ENCODE data around the gene MCM8.
"Not testable (repeated sequence)": the region's sequence is repeated elsewhere in the genome, so short reads cannot be mapped to it uniquely, and the experiment has no call there.

Gene MCM8

DNA sequence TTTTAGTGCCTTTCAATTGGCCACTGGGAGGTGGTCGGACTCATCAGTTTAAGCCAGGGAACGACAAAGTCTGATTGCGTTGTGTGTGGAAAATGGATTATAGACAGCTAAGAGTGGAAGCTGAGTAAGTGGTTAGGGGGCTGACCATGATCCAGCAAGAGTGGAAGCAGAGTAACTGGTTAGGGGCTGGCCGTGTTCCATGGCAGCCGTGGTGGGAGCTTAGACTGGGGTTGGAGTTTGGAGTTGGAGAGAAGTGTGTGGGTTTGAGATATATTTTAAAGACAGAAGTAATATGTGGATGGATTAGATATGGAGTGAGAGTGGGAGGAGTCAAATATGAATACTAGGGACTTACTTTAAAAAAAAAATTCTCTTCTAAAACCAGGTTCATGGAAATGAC, 61.7 kb downstream of the MCM8 start:
- DNase-seq (ENCODE audit: insufficient read length, low spot score): no peak
- TF ChIP-seq POLR2A (IDR thresholded peaks at IDR 0.05; ENCODE audit: low read depth, low read length) (no peak), POU2F2 (IDR thresholded peaks at IDR 0.05; ENCODE audit: low read depth, low read length) (no peak), TAF1 (IDR thresholded peaks at IDR 0.05; ENCODE audit: low read depth, low read length) (no peak), PAX5 (IDR thresholded peaks at IDR 0.05; ENCODE audit: insufficient read depth, low read length, severe bottlenecking) (no peak)
- no peak for FAIRE-seq

DNA sequence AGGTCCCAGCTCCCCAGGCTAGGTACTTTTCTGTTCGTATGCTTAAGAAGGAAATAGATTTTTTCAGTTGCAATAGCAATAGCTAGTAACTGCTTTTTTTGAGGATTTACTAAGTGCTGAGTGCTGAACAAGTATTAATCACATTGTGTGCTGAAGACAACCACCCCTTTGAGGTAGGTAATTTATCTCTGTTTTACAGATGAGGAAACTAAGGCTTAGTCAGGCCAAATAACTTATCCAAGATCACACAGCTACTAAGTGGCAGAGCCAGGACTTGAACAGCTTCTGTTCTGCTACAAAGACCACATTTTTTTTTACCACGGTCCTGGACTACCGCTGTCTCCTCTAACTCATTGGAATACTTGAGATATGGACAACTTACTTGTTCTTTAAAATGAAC, 63.6 kb downstream of the MCM8 start:
- no peak for DNase-seq (ENCODE audit: insufficient read length, low spot score)
- TF ChIP-seq POU2F2 (IDR thresholded peaks at IDR 0.05; ENCODE audit: low read depth, low read length): no peak
- no peak for TF ChIP-seq POLR2A (IDR thresholded peaks at IDR 0.05; ENCODE audit: low read depth, low read length)
- TF ChIP-seq PAX5 (IDR thresholded peaks at IDR 0.05; ENCODE audit: insufficient read depth, low read length, severe bottlenecking): no peak
- no peak for TF ChIP-seq POLR2AphosphoS5 (IDR thresholded peaks at IDR 0.05; ENCODE audit: low read depth, low read length)
- no peak for TF ChIP-seq SPI1 (IDR thresholded peaks at IDR 0.05; ENCODE audit: low read depth, low read length)
- no peak for TF ChIP-seq TAF1 (IDR thresholded peaks at IDR 0.05; ENCODE audit: low read depth, low read length)
- no peak for FAIRE-seq

DNA sequence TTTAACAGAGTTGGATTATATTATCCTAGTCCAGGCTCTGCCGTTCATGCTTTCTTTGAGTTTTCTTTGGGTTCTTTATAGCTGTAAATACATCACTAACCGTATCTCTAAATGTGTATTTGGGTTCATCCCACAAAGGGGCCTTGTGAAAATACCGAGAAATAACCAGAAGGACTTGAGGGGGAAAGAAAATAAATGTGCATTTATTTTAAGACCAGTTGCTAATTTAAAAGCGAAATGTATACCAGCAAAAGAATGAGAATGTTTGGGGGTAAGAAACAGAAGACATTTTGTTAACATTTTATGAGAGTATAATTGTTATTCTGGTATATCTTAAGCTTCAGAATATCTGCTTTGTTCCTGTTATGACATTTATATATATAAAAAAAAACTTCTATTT, 64.5 kb downstream of the MCM8 start:
- DNase-seq (ENCODE audit: insufficient read length, low spot score) (no peak), FAIRE-seq (no peak)
- TF ChIP-seq TAF1 (IDR thresholded peaks at IDR 0.05; ENCODE audit: low read depth, low read length): no peak
- no peak for TF ChIP-seq SPI1 (IDR thresholded peaks at IDR 0.05; ENCODE audit: low read depth, low read length)
- TF ChIP-seq PAX5 (IDR thresholded peaks at IDR 0.05; ENCODE audit: insufficient read depth, low read length, severe bottlenecking): no peak
- TF ChIP-seq POLR2A (IDR thresholded peaks at IDR 0.05; ENCODE audit: low read depth, low read length): no peak
- no peak for TF ChIP-seq POLR2AphosphoS5 (IDR thresholded peaks at IDR 0.05; ENCODE audit: low read depth, low read length)
- TF ChIP-seq POU2F2 (IDR thresholded peaks at IDR 0.05; ENCODE audit: low read depth, low read length): no peak

DNA sequence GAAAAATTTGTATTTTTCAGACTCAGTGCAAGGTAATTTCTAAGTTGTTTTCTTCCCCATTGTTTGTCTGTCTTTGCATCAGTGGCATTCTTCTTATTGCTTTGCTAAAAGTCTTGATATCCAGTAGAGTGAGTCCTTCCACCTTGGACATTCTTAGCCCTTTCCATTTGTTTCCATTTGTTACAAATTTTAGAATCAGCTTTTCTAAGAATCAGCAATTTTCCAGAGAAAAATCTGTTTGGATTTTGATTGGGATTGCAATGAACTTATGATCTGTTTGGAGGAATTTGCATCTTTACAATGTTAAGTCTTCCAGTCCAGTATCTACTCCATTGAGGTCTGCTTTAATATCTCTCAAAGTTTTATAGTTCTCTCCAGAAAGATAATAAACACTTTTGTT, 67.0 kb downstream of the MCM8 start:
- FAIRE-seq (no peak), DNase-seq (ENCODE audit: insufficient read length, low spot score) (no peak)
- no peak for TF ChIP-seq POLR2AphosphoS5 (IDR thresholded peaks at IDR 0.05; ENCODE audit: low read depth, low read length)
- no peak for TF ChIP-seq SPI1 (IDR thresholded peaks at IDR 0.05; ENCODE audit: low read depth, low read length)
- no peak for TF ChIP-seq PAX5 (IDR thresholded peaks at IDR 0.05; ENCODE audit: insufficient read depth, low read length, severe bottlenecking)
- TF ChIP-seq POU2F2 (IDR thresholded peaks at IDR 0.05; ENCODE audit: low read depth, low read length): no peak
- TF ChIP-seq POLR2A (IDR thresholded peaks at IDR 0.05; ENCODE audit: low read depth, low read length): no peak
- no peak for TF ChIP-seq TAF1 (IDR thresholded peaks at IDR 0.05; ENCODE audit: low read depth, low read length)

DNA sequence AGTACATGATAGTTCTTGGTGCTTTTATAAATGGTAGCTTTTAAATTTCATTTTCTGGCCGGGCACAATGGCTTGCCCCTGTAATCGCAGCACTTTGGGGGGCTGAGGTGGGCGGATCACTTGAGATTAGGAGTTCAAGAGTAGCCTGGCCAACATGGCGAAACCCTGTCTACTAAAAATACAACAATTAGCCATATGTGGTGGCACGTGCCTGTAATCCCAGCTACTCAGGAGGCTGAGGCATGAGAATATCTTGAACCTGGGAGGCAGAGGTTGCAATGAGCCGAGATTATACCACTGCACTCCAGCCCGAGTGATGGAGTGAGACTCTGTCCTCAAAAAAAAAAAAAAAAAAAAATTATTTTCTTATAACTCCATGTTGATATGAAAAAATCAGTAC, 67.4 kb downstream of the MCM8 start:
- FAIRE-seq: no peak
- no peak for TF ChIP-seq POLR2A (IDR thresholded peaks at IDR 0.05; ENCODE audit: low read depth, low read length)
- TF ChIP-seq POLR2AphosphoS5 (IDR thresholded peaks at IDR 0.05; ENCODE audit: low read depth, low read length): no peak
- no peak for TF ChIP-seq POU2F2 (IDR thresholded peaks at IDR 0.05; ENCODE audit: low read depth, low read length)
- no peak for TF ChIP-seq PAX5 (IDR thresholded peaks at IDR 0.05; ENCODE audit: insufficient read depth, low read length, severe bottlenecking)
- TF ChIP-seq TAF1 (IDR thresholded peaks at IDR 0.05; ENCODE audit: low read depth, low read length): no peak
- no peak for TF ChIP-seq SPI1 (IDR thresholded peaks at IDR 0.05; ENCODE audit: low read depth, low read length)
- no peak for DNase-seq (ENCODE audit: insufficient read length, low spot score)

DNA sequence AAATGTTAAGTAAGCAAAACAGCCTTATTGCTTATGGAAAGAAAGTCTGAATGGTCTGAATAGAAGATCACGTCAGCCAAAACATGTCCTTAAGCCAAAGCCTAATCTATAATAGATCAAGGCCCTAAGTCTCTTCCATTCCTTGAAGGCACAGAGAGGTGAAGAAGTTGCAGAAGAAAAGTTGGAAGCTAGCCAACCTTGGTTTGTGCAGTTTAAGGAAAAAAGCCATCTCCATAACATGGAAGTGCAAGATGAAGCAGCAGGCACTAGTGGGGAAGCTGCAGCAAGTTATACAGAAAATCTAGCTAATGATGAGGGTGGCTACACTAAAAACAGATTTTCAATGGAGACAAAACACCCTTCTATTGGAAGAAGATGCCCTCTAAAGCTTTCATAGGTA, 74.3 kb downstream of the MCM8 start:
- DNase-seq (ENCODE audit: insufficient read length, low spot score): no peak
- TF ChIP-seq POLR2A (IDR thresholded peaks at IDR 0.05; ENCODE audit: low read depth, low read length) (no peak), POU2F2 (IDR thresholded peaks at IDR 0.05; ENCODE audit: low read depth, low read length) (no peak), TAF1 (IDR thresholded peaks at IDR 0.05; ENCODE audit: low read depth, low read length) (no peak), SPI1 (IDR thresholded peaks at IDR 0.05; ENCODE audit: low read depth, low read length) (no peak), PAX5 (IDR thresholded peaks at IDR 0.05; ENCODE audit: insufficient read depth, low read length, severe bottlenecking) (no peak), POLR2AphosphoS5 (IDR thresholded peaks at IDR 0.05; ENCODE audit: low read depth, low read length) (no peak)
- FAIRE-seq: no peak

DNA sequence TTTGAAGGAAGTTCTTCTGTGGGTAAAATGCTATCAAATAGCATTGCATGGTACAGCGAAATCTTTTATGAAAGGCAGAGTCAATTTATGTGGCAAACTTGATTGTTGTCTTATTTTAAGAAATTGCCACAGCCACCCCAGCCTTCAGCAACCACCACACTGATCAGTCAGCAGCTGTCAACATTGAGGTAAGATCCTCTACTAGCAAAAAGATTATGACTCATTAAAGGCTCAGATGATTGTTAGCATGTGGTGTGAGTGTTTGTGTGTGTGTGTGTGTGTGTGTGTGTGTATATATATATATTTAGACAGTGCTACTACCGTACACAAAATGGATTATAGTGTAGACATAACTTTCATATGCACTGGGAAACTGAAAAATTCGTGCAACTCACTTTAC, 75.6 kb downstream of the MCM8 start:
- DNase-seq (ENCODE audit: insufficient read length, low spot score): no peak
- TF ChIP-seq SPI1 (IDR thresholded peaks at IDR 0.05; ENCODE audit: low read depth, low read length) (no peak), TAF1 (IDR thresholded peaks at IDR 0.05; ENCODE audit: low read depth, low read length) (no peak), POLR2A (IDR thresholded peaks at IDR 0.05; ENCODE audit: low read depth, low read length) (no peak), POLR2AphosphoS5 (IDR thresholded peaks at IDR 0.05; ENCODE audit: low read depth, low read length) (no peak), PAX5 (IDR thresholded peaks at IDR 0.05; ENCODE audit: insufficient read depth, low read length, severe bottlenecking) (no peak), POU2F2 (IDR thresholded peaks at IDR 0.05; ENCODE audit: low read depth, low read length) (no peak)
- no peak for FAIRE-seq

DNA sequence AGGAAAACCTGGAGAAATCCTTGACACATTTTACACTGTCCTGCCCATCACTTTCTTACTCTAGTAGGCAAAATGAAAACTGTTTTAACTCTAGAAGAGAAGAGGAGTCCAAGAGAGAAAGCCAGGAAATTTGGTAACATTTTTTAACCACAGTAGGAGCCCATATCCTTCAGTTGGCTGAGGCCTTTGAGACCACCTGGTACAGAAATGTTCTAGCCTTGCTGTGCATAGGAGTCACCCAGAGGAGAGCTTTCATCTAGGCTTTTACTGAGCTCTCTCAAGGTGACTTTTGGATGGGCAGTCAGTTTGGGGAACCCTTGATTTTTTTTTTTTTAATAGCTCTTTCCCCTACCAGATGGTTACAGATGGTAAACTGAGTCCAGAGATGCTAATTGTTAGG, 78.4 kb downstream of the MCM8 start:
- no peak for FAIRE-seq
- TF ChIP-seq TAF1 (IDR thresholded peaks at IDR 0.05; ENCODE audit: low read depth, low read length): no peak
- TF ChIP-seq POLR2A (IDR thresholded peaks at IDR 0.05; ENCODE audit: low read depth, low read length): no peak
- no peak for TF ChIP-seq PAX5 (IDR thresholded peaks at IDR 0.05; ENCODE audit: insufficient read depth, low read length, severe bottlenecking)
- TF ChIP-seq POLR2AphosphoS5 (IDR thresholded peaks at IDR 0.05; ENCODE audit: low read depth, low read length): no peak
- TF ChIP-seq POU2F2 (IDR thresholded peaks at IDR 0.05; ENCODE audit: low read depth, low read length): no peak
- TF ChIP-seq SPI1 (IDR thresholded peaks at IDR 0.05; ENCODE audit: low read depth, low read length): no peak
- DNase-seq (ENCODE audit: insufficient read length, low spot score): no peak

DNA sequence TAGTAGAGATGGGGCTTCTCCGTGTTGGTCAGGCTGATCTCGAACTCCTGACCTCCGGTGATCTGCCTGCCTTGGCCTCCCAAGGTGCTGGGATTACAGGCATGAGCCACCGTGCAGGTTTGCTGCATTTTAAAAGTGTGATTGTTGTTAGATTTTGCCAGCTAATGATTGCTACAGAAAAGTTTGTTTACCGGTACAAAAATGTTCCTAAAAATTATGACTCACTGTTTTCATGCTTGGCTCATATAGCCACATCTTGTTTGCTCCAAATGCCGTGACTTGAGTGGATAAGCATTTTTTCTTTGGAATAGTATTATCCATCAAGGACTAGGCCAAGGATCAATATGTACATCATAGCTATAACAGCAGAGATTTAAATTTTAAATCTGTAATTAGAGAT, 79.1 kb downstream of the MCM8 start:
- no peak for FAIRE-seq
- no peak for DNase-seq (ENCODE audit: insufficient read length, low spot score)
- TF ChIP-seq POU2F2 (IDR thresholded peaks at IDR 0.05; ENCODE audit: low read depth, low read length) (no peak), POLR2AphosphoS5 (IDR thresholded peaks at IDR 0.05; ENCODE audit: low read depth, low read length) (no peak), SPI1 (IDR thresholded peaks at IDR 0.05; ENCODE audit: low read depth, low read length) (no peak), POLR2A (IDR thresholded peaks at IDR 0.05; ENCODE audit: low read depth, low read length) (no peak)

DNA sequence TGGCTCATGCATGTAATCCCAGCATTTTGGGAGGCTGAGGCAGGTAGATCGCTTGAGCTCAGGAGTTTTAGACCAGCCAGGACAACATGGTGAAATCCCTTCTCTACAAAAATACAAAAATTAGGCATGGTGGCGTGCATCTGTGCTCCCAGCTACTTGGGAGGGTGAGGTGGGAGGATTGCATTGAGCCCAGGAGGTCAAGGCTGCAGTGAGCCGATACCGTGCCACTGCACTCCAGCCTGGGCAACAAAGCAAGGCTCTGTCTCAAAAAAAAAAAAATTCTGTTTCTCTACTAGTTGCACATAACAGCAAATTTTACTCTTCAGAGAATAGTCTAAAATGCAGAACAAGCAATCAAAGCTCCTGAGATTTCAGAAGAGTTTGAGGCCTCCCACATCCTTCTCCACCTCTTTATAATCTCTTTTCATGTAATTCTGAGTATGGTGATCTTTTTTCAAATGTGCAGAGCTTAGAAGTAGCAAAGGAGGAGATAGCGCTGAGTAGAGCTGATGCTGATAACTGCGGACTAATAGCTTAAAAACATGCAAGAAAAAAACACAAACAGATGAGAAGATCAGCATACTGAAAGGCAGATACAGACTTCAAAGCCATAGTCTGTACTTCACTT, 80.1 kb downstream of the MCM8 start:
- TF ChIP-seq POLR2A (IDR thresholded peaks at IDR 0.05; ENCODE audit: low read depth, low read length) (no peak), PAX5 (IDR thresholded peaks at IDR 0.05; ENCODE audit: insufficient read depth, low read length, severe bottlenecking) (no peak), SPI1 (IDR thresholded peaks at IDR 0.05; ENCODE audit: low read depth, low read length) (no peak), POU2F2 (IDR thresholded peaks at IDR 0.05; ENCODE audit: low read depth, low read length) (no peak), TAF1 (IDR thresholded peaks at IDR 0.05; ENCODE audit: low read depth, low read length) (no peak), POLR2AphosphoS5 (IDR thresholded peaks at IDR 0.05; ENCODE audit: low read depth, low read length) (no peak)
- no peak for FAIRE-seq
- DNase-seq (ENCODE audit: insufficient read length, low spot score): no peak

DNA sequence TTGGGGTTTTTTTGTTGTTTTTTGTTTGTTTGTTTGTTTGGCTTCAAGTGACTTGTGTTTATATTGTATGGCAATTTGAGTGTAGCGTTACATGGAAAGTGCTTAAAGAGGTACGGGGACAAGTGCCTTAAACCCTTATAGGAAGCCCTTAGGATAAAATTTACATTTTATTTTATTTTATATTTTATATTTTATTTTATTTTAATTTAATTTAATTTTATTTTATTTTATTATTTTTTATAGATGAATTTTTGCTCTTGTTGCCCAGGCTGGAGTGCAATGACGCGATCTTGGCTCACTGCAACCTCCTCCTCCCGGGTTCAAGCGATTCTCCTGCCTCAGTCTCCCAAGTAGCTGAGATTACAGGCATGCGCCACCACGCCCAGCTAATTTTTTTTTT, 82.5 kb downstream of the MCM8 start:
- not testable (repeated sequence) for DNase-seq (ENCODE audit: insufficient read length, low spot score); FAIRE-seq
